Gastroesophageal sphincter (tissue), 3 donors: ENCODE results near the gene BMP2.

Source experiments
- CTCF ChIP-seq, 4 experiments: fragments of 200-600 bp in 2 of 4; fragments of 450-650 bp in 2 of 4; sonication (generic) in 1 of 4; IDR thresholded peaks; one replicate each; pipeline ENCODE4 v1.5.1; 2017 to 2019; ENCODE audit warnings: antibody characterized with exemption in 4 of 4, mild to moderate bottlenecking in 2 of 4, moderate library complexity in 2 of 4
- EP300 ChIP-seq: sonication (generic); formaldehyde crosslinking; IDR thresholded peaks from one replicate; pipeline ENCODE4 v1.6.1; 2017; ENCODE audit warnings: antibody characterized with exemption, mild to moderate bottlenecking
- POLR2A ChIP-seq, 2 donors: fragments of 450-650 bp; IDR thresholded peaks; one replicate each; pipeline ENCODE4 v1.6.1; 2017; ENCODE audit warnings: antibody characterized with exemption in 2 of 2, mild to moderate bottlenecking in 2 of 2, moderate library complexity in 1 of 2

- TF ChIP-seq CTCF (IDR thresholded peaks at IDR 0.05), result no peak
- no peak for TF ChIP-seq POLR2A (IDR thresholded peaks at IDR 0.05)
- no peak for TF ChIP-seq EP300
Measured at GRCh38 chr20:6732851-6733250, 34.6 kb upstream of the BMP2 start.
